A549 (cell line): ENCODE results near the gene GSDMA.

Experiments used
- HMGXB4 ChIP-seq: fragments of 250-450 bp; sonication (Bioruptor Pico); IDR thresholded peaks from 2 replicates; pipeline ENCODE4 v1.5.0; 2021; ENCODE audit warnings: mild to moderate bottlenecking, moderate library complexity, borderline replicate concordance
- JUN ChIP-seq, 2 experiments: fragments of >200 bp; sonication (Bioruptor Twin); formaldehyde crosslinking; IDR thresholded peaks; 2 replicates in 1 of 2; 3 replicates in 1 of 2; pipeline ENCODE4 v1.6.1; 2016 to 2017
- POLR2A ChIP-seq: IDR thresholded peaks from 2 replicates; pipeline ENCODE4 v1.6.1; 2012; ENCODE audit warnings: mild to moderate bottlenecking, low read length
- RCOR1 ChIP-seq: fragments of 150-350 bp; IDR thresholded peaks from 2 replicates; pipeline ENCODE4 v1.6.1; 2014; ENCODE audit warnings: antibody characterized with exemption, low read length, low read depth
- REST ChIP-seq: fragments of 200-600 bp; sonication (generic); IDR thresholded peaks from 2 replicates; pipeline ENCODE4 v1.6.1; 2016; ENCODE audit warnings: antibody characterized with exemption, mild to moderate bottlenecking, moderate library complexity
- TF ChIP-seq, protein P1 (sequence below): fragments of >200 bp; sonication (Bioruptor Twin); formaldehyde crosslinking; IDR thresholded peaks from 3 replicates; pipeline ENCODE4 v1.5.1; 2016

GRCh38 chr17:40022497-40022896, 59.7 kb downstream of the GSDMA start:
- TF ChIP-seq POLR2A (no peak), REST (no peak), JUN (IDR thresholded peaks at IDR 0.05) (no peak), RCOR1 (no peak), HMGXB4 (CRISPR knock-in tag) (no peak)
- TF ChIP-seq, protein P1, sequence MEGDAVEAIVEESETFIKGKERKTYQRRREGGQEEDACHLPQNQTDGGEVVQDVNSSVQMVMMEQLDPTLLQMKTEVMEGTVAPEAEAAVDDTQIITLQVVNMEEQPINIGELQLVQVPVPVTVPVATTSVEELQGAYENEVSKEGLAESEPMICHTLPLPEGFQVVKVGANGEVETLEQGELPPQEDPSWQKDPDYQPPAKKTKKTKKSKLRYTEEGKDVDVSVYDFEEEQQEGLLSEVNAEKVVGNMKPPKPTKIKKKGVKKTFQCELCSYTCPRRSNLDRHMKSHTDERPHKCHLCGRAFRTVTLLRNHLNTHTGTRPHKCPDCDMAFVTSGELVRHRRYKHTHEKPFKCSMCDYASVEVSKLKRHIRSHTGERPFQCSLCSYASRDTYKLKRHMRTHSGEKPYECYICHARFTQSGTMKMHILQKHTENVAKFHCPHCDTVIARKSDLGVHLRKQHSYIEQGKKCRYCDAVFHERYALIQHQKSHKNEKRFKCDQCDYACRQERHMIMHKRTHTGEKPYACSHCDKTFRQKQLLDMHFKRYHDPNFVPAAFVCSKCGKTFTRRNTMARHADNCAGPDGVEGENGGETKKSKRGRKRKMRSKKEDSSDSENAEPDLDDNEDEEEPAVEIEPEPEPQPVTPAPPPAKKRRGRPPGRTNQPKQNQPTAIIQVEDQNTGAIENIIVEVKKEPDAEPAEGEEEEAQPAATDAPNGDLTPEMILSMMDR = no peak
